CD4-positive, alpha-beta T cell treated with Interleukin-2 at 100 ng/mL for 4 hours (primary cell): ENCODE data around the gene DIPK1A.
A peak's percentile ranks its signal among the peaks of the same experiment; 100 is the strongest.
"Not testable (repeated sequence)": the region's sequence is repeated elsewhere in the genome, so short reads cannot be mapped to it uniquely, and the experiment has no call there.

Experiments used
- DNase-seq: peaks from one replicate; pipeline ENCODE4 v3.0.0-alpha.2; 2020; ENCODE audit warnings: low spot score

The DIPK1A gene

DNA sequence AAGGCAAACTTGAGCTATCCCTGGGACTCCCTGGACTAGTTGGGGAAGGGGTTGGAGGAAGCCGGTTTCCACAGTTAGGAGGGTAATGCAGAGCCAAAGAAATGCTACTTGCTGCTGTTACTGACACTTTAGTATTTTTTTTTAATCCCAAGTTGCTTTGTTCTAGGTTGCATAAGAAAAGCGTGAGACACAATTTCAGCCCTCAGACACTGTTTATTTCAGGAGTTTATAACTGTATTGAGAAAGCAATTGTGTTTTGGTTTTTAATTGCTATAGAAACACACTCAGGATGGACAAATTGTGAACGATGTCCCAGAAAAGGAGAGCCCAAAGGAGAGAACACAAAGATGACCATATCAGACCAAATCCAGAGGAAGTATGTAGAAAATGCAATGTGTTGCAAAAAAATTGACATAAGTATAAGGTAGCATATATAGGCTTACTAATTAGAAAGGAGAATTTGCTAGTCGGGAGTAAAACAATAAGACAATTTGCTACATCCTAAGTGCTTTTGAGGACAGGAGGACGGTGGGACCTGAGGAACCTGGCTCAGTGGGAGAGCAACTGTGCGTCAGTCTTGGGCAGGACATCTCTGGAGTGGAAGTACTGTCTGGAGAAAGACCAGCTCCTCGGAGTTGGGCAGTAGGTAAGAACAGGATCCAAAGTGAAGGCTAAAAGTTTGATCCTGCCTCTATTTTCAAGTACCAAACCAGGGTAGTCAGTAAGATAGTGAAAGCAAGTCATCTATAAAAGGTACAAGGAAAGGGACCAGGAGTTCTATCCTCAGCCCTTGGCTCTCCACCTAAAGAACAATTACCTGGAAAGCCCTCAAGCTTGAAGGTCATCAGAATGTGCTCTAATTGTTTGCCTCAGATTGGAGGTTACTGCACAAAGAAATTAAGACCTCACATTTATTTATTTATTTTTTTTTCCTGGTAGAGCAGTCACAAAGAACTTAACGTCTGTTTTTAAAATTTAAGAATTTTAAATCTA, 39.9 kb downstream of the DIPK1A start:
- DNase-seq: no peak

DNA sequence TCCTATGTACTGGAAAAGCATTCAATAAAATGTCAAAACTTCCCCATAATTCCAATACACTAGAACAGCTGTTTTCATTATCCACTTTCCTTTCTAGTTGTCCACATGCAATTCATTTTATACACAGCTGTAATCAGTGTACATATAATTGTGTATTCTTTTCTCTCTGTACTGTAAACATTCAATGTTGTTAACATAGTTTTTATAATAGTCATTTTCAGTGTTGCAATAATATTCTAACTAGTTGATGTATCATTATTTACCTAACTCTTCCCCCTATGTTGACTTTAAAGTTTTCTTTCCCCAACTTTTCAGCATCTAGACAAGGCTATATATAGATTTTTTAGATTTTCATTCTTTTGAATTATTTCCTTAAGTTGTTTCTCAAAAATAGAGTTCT, 44.4 kb downstream of the DIPK1A start:
- DNase-seq: no peak

DNA sequence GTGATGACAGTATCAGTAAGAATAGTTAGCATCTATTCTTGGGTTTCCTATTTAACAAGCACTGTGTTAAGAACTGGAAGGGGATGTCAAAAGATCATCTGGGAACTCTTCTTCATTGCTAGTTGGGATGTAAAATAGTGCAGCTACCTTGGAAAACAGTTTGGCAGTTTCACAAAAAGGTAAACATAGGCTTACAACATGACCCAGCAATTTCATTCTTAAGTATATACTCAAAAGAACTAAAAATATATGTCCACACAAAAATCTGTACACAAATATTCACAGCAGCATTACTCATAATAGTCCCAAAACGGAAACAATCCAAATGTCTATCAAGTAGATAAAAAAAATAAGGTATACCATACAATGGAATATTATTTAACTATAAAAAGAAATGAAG, 45.7 kb downstream of the DIPK1A start:
- no peak for DNase-seq

DNA sequence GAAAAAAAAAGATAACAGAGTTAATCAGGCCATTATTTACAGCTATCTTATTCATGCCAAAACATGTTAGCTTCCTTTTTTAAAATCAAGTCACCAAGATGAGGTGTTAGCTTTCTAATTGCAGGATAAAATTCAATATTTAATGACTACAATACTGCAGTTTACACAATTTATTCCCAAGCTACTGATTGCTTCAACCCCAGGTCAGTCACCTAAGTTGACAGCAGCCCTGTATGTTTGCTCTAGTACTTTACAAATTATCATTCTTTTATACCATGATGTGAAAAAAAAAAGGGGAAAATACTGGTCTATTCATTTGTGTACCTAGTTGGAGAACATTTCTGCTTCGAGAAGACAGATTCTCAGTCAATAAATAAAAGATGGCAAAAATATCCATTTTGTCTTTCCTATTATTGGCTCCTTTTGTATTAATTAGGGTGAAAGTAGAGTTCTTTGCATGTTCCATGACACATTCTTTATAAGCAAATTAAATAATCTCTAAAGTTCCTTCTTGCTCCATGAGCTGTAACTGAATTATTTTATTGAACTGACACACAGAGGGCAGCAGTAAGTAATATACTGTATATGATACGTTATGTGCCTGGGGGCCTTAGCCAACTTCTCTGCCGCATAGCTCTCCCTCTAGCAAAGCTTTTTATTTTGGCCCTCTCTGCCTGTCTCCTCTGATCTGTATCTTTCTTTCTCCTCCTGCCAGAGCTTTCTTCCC, 48.0 kb downstream of the DIPK1A start:
- DNase-seq: no peak

DNA sequence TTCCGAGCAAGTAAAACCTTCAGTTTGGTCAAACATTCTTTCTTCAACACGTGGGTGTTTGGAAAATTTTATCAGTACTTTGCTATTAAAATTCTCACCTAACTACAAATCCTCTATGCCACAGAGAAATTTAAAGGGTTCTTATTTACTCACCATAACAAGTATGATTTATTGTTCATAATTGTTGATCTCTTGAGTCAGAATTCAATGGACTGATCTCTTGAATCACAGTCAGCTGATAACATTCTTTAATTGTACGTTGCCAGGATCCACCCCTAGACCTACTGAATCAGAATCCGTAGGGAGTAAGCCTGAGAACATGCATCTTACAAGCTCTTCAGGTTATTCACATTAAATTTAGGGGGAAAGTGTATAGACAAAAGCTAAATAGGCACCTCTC, 51.2 kb downstream of the DIPK1A start:
- DNase-seq: no peak

DNA sequence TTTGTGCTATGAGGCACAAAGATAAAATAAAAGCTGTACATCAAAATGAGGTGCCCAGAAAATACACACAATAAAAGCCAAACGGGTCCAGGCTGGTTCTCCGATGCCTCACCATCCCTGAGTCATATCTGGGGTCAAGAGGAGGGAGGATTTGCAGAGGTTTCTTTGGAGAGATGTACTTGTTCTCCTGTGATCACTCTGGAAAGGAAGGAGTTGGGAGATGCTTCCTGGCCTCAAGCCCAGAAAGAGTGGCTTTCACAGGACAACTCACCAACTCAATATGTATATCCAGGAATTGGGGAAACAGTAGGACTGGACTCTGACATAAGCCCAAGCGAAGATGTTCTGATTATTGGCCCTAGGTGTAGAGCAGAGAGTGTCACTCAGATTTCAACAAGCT, 51.9 kb downstream of the DIPK1A start:
- DNase-seq: no peak

DNA sequence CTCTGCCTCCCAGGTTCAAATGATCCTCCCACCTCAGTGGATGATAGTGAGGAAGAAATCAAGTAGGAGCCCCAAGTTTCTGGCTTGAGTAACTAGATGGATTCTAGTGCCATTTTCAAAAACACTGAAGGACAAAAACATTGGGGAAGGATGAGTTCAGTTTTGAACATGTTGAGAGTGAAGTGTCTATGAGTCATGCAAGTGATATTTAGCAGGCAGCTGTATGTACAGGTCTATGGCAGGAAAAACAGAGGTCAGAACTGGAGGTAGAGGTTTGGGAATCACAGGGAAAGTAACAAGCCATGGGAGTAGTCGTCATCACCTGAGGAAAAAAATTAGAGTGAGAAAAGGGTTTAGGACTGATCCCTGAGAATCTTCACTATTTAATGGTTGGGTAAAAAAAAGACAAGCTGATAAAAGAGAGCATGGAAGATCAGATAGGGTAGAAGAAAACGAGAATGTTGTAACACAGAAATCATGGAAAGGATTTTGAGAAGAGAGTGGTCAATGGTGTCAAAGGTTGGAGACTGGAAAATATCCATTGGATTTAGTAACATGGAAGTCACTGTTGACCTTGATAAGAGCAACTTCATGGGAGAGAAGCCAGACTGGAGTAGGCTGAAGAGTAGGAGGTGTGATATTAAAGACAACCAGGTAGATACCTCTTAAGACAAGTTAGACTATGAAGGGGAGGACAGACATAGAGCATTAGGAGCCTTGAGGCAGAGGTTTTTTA, 53.1 kb downstream of the DIPK1A start:
- DNase-seq: no peak

DNA sequence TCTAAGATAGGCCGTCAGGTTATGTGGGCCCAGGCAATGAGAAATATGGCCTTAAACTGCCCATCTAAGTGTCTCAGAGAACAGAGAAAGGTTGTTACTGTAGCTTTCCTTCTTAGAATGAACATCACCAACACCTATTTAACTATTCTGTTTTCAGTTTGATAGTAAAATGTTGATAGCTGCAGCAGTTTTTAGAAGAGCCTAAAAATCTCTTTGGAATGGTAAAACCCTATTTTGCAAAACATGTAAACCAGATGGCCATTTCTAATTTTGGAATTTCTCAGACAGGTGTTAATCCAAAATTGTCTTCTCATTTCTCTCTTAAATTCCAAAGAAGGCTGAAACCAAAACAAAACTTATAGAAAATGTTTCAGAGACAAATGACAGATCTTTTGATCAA, 57.5 kb downstream of the DIPK1A start:
- DNase-seq: no peak

DNA sequence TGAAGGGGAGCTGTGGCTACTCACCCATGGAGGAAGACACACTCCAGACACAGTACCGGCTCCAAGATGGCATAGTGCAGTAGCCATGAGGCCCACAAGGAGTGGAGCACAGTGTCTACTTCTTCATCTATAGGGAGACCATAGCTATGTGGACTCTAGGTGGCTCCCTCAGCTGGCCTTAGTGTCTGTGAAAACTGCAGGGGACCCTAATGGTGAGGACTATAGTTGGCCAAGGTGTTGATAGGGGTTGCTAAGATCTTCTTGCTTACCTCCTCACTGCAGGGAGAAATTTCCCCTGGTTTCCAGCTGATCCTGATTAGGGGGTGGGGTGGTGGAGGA, 58.9 kb downstream of the DIPK1A start:
- no peak for DNase-seq

DNA sequence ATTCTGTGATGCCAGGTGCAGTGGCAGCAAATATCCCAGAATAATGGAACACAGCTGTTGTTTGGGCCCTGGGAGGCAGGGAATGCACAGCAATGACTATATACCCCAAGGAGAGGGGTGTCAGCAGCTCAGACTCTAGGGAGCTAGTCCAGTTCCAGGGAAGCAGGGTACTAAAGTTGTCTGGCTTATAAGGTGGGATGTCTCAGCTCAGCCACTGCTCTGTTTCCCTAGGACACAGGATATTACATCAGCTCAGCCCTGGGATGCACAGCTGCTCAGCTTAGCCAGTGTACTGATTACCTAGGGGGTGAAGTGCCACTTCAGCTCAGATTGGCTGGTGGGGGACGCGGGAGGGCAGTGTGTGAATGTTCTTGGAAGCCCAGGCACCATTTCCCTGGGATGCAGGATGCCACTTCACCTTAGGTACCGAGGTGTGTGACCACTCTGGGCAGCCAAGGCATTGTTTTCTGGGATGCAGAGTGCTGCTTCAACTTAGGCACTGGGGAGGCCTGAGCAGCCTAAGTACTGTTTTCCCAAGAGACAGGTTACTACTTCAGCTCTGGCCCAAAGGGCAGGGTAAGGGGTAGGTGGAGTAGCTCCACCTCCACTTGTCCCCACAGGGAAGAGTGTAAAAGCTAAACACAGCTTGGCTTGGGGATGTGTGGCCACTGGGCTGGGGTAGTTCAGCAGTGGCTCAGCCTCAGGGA, 59.4 kb downstream of the DIPK1A start:
- DNase-seq: no peak

DNA sequence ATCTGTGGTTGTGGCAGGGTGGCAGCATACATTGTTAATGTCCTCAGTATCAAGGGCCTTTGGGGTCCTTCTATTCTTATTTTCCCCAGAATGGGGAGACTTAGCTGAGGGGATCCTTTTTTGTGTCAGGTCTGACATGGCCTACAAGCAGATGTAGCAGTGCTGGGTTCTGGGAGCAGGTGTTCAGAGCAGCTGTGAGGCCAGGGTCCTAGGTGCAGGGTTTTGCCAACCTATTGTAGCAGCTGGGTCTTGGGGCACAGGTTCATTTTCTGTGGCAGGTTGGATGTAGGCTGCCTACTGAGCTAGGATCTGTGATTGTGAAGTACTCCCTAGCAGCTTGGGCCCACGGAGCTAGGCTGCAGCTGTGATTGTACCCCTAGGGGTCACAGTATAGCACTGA, 60.1 kb downstream of the DIPK1A start:
- no peak for DNase-seq

DNA sequence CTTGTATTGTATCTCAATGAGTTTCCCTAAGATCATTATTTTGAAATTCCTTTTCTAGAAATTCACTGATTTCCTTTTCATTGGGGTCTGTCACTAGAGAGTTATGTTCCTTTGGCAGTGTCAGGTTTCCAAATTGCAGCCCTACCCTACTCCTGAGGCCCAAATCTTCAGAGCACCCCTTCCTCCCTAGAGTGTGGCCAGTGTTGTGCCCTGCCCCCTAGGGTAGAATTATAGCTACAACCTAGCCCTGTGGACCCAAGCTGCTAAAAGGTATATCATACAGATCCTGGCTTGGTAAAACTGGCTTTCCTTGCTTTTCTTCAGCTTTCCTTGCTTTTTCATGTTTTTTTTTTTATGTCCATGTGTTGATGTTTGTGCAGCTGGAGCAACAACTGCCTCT, 60.7 kb downstream of the DIPK1A start:
- no peak for DNase-seq

DNA sequence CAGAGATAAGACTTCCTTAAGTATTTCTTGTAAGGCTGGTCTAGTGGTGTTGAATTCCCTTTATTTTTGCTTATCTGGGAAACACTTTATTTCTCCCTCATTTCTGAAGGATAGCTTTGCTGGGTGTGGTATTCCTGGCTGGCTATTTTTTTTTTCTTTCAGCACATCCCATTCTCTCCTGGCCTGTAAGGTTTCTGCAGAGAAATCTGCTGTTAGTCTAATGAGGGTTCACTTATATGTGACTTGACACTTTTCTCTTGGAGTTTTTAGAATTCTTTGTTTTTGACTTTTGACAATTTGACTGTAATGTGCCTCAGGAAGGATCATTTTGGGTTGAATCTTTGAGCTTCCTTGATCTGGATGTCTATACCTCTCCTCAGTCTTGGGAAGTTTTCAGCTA, 61.5 kb downstream of the DIPK1A start:
- DNase-seq: no peak

DNA sequence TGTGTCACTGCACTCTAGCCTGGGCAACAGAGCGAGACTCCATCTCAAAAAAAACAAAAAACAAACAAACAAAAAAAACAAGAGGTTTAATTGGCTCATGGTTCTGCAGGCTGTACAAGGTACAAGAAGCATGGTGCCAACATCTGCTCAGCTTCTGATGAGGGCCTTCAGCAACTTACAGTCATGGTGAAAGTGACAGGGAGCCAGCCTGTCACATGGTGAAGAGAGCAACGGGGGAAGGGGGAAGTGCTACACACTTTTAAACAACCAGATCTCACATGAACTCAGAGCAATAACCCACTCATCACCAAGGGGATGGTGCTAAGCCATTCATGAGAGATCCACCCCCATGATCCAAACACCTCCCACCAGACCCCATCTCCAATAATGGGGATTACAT, 63.2 kb downstream of the DIPK1A start:
- not testable (repeated sequence) for DNase-seq

DNA sequence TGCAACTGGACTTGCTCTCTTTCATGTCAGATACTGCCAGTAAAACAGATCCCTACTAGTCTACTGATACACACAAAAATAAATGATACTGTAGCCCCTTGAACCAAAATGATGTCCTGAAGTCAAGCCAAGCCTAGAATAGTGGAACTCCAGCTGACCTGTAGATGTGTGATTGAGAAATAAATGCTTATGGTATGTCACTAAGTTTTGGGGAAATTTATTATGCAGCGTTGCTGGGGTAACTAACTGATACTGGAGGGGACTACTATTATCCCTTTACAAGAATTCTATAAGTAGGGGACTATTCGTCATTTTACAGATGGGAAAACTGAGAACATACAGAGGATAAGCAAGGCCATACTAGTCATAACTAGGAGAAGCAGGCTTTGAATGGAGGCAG, 73.8 kb downstream of the DIPK1A start:
- no peak for DNase-seq

DNA sequence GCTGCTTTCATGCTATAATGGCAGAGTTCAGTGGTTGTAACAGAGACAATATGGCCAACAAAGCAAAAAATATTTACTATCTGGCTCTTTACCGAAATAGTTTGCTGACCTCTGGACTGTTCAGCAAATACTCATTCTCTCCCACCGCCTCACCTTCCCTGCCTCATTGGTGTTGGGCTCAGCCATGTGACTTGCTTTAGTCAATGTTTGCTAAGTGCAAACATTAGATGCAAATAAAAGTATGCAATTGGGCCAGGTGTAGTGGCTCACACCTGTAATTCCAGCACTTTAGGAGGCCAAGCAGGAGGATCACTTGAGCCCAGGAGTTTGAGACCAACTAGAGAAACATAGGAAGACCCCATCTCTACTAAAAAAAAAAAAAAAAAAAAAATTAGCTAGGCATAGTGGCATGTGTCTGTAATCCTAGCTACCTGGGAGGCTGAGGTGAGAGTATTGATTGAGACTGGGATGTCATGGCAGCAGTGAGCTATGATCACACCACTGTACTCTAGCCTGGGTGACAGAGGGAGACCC, 74.3 kb downstream of the DIPK1A start:
- DNase-seq: no peak

DNA sequence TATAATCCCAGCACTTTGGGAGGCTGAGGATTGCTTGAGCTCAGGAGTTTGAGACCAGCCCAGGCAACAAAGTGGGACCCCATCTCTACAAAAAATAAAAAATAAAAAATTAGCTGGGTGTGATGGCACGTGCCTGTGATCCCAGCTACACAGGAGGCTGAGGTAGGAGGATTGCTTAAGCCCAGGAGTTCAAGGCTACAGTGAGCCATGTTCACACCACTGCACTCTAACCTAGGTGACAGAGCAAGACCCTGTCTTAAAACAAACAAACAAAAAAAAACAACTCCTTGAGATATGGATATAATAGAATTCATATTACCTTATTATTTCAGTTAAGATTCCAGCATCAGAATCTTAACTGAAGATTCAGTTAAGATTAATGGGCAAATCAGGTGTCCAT, 77.1 kb downstream of the DIPK1A start:
- DNase-seq: no peak

DNA sequence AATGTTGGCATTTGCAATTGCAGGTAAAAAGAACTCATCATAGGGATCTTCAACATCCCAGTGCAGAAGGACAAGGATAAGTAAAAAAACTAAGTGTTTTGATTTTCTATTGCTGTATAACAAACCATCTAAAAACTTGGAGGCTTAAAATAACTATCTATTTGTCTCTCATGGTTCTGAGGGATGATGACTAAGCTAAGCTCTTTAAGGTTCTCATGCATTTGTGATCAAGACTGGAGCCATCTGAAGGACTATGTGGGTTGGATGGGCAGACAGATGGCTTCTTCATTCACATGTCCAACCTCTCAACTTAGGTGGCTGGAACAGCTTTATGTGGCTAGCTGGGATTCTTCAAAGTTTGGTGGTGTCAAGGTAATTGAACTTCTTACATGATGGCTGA, 78.0 kb downstream of the DIPK1A start:
- DNase-seq: no peak

DNA sequence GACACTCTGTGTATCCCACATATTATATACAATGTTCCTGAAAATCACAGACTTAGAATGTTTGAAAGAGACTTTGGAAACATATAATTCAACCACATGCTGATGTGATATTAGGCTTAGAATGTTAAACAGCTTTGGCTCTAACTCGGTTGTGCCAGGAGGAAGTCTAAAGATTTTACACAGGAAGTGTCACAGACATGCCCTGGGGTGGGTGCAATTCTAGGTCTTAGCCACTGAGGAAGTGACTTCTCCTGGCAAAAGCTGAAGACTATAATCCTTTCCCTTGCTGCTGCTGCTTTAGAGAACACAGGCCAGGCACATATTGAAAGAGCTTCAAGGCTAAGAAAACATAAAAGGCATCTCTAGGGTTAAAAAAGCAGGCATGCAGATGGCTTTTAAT, 78.4 kb downstream of the DIPK1A start:
- peak; percentile 64 for DNase-seq

DNA sequence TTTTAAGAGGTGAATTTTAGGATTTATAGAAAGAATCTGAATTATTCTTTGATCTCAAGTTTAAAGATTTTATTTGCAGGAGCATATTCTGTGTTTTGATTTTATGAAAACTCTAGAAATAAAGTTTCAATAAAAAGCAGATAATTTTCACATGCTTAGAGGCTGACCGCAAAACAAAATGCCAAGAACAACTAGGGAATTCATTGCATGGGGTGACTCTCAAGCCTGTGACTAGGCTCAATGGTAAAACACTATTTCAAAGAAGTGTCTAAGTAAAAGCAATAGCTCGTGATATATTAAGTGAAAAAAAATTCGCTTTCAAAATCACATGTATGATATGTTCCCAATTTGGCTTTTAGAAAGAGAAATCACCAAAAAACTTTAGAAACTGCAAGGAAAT, 79.9 kb downstream of the DIPK1A start:
- no peak for DNase-seq

DNA sequence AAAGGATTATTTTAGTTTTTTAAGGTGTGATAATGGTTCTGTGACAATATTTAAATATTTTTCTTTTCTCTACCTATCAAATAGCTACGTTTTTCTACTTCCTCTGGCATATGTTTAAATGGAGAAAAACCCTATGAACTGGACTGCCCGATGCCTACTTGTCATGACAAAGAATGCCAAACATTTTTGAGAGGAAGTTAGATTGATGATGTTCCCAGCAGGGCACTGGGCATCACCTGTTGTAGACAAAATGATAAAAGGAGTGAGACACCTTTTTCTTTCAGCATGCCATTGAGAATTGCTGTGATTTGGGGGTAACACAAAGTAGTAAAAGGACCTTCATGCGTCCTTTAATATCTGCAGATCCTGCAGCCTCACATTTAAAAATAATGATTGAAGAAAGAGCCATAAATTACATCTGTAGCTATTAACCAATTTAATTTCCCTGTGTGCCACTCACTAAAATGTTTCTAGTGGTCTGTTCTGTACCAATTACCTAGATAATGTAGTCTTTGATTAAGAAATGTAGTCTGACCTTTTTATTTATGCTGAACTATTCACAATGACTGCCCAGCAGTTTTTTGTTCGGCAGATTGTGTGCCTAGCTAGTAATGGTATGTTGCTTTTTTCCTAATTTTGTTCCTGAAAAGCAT, 81.8 kb downstream of the DIPK1A start:
- no peak for DNase-seq
